Left lung (tissue), 10 donors: ENCODE measurements around the gene MGAT1. TPM values are rescaled to one million over a fixed set of nuclear protein-coding genes. Genes with fewer than 3 reads are reported as not detected.
A peak's percentile ranks its signal among the peaks of the same experiment; 100 is the strongest.

Experiments
- ATAC-seq: fragments of 200-7000 bp; cut with Tn5 transposase; one replicate; pipeline ENCODE4 v1.9.1; 2020; ENCODE audit warnings: moderate library complexity
- DNase-seq, 4 donors: peaks; one replicate each; pipeline ENCODE4 v3.0.0-alpha.2; 2013 to 2020
- H3K27ac ChIP-seq, 2 donors: fragments of 200-600 bp; sonication (generic) in 1 of 2; one replicate each; pipeline versions ENCODE4 v1.5.0 to v1.8.0; 2020 to 2021
- H3K27me3 ChIP-seq, 2 donors: fragments of 200-600 bp; sonication (generic) in 1 of 2; one replicate each; pipeline versions ENCODE4 v1.5.0 to v1.8.0; 2020 to 2021
- H3K36me3 ChIP-seq, 2 donors: fragments of 200-600 bp; sonication (generic) in 1 of 2; one replicate each; pipeline versions ENCODE4 v1.5.0 to v1.8.0; 2020 to 2021
- H3K4me1 ChIP-seq, 2 donors: fragments of 200-600 bp; one replicate each; pipeline ENCODE4 v1.8.0; 2021
- H3K4me3 ChIP-seq, 2 donors: fragments of 200-600 bp; sonication (generic) in 1 of 2; one replicate each; pipeline versions ENCODE4 v1.5.0 to v1.8.0; 2020 to 2021; ENCODE audit warnings: mild to moderate bottlenecking in 1 of 2
- H3K9me3 ChIP-seq, 2 donors: fragments of 200-600 bp; sonication (generic) in 1 of 2; one replicate each; pipeline versions ENCODE4 v1.5.0 to v1.8.0; 2020 to 2021
- intact Hi-C, 2 donors: fragments of 100-400 bp; cut with DNase I; formaldehyde crosslinking; loops; one replicate each; pipeline versions ENCODE4 v1.11.2 to v1.14.2; 2022
- polyA plus RNA-seq, 6 donors: library from polyadenylated mRNA; unstranded; fragments of 120-200 nt; gene quantifications; one replicate each; pipeline ENCODE4 v1.2.1, GENCODE V29; 2013; ENCODE audit not compliant: insufficient read length in 6 of 6
- total RNA-seq, 2 donors: library from RNA; stranded (reverse); fragmentation: NEBNext Ultra II Directional; extraction: Animal tissue kit (Norgen Biotek cat#: 25700); gene quantifications; one replicate each; pipeline ENCODE4 v1.2.1, GENCODE V29; 2021
- TF ChIP-seq, protein P1 (sequence below), 2 donors: fragments of 200-600 bp; sonication (generic) in 1 of 2; IDR thresholded peaks; one replicate each; pipeline versions ENCODE4 v1.5.0 to v1.8.0; 2021; ENCODE audit warnings: antibody characterized with exemption in 2 of 2
- donor health status: DM: no; HTN: yes; CAD: no.
- donor health status: DM: no; HTN: no; CAD: no.

MGAT1 gene
- total and polyA plus RNA-seq, 8 donors: 70.6 to 263 (median 86.0) TPM

DNA sequence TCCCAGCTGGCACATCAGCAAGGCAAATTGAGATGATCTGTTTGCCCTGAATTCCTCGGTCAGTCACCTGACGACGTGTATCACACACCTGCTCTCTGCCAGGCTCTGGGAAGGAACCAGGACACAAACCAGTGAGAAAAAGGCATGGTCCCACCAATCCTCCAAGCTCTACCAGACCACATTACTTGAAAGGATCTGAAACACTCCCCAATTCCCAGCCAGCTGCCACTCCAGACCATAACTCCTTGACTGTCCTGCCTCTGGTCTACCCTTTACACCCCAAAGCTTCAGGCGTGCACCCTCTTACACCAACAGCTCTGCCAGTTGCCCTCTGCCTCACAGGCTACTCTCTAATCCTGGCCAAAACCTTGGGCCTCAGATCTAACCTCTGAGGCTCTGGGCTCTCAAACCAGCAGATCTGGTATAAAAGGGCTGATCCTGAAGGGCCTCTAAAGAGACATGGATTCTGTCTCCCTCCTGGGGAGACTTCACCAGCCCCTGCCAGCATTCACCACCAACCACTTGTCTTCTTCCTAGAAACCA is 6.8 kb downstream of the MGAT1 start:
- intact Hi-C loops: no loop called here
- Histone ChIP-seq H3K4me3 (no peak overlapping the region), H3K9me3 (no peaks in the 10 kb centered on the region), H3K36me3 (peaks cover 0 to 94% of the 10 kb centered on the region in 2 donors), H3K27me3 (no peaks in the 10 kb centered on the region), H3K27ac (peak overlapping the region in 1 of 2 donors; percentile 8), H3K4me1 (peaks cover 28 to 73% of the 10 kb centered on the region in 2 donors)
- DNase-seq (no peak), ATAC-seq (no peak)
- TF ChIP-seq, protein P1, sequence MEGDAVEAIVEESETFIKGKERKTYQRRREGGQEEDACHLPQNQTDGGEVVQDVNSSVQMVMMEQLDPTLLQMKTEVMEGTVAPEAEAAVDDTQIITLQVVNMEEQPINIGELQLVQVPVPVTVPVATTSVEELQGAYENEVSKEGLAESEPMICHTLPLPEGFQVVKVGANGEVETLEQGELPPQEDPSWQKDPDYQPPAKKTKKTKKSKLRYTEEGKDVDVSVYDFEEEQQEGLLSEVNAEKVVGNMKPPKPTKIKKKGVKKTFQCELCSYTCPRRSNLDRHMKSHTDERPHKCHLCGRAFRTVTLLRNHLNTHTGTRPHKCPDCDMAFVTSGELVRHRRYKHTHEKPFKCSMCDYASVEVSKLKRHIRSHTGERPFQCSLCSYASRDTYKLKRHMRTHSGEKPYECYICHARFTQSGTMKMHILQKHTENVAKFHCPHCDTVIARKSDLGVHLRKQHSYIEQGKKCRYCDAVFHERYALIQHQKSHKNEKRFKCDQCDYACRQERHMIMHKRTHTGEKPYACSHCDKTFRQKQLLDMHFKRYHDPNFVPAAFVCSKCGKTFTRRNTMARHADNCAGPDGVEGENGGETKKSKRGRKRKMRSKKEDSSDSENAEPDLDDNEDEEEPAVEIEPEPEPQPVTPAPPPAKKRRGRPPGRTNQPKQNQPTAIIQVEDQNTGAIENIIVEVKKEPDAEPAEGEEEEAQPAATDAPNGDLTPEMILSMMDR (IDR thresholded peaks at IDR 0.05): no peak

DNA sequence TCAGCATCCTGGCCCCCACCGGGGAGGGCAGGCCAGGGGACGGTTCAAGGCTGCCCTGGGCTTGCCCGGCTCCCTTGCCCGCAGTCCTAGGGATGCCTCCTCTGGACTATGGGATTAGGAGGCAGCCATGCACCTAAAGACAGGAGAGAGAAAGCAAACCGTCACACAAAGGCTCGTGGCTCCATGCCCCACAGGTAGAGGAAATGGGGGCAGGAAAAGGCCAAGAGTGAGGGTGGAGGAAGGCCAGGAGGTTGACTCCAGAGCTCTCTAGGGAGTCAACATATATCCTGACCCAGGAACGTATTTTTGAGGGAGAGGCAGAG is 9.7 kb downstream of the MGAT1 start:
- DNase-seq (no peak), ATAC-seq (no peak)
- intact Hi-C loops: no loop called here
- Histone ChIP-seq H3K4me3 (no peak overlapping the region), H3K27ac (no peak overlapping the region), H3K9me3 (no peaks in the 10 kb centered on the region), H3K36me3 (peaks cover 0 to 96% of the 10 kb centered on the region in 2 donors), H3K4me1 (peaks cover 7 to 55% of the 10 kb centered on the region in 2 donors), H3K27me3 (no peaks in the 10 kb centered on the region)
- TF ChIP-seq, protein P1 (IDR thresholded peaks at IDR 0.05): no peak

DNA sequence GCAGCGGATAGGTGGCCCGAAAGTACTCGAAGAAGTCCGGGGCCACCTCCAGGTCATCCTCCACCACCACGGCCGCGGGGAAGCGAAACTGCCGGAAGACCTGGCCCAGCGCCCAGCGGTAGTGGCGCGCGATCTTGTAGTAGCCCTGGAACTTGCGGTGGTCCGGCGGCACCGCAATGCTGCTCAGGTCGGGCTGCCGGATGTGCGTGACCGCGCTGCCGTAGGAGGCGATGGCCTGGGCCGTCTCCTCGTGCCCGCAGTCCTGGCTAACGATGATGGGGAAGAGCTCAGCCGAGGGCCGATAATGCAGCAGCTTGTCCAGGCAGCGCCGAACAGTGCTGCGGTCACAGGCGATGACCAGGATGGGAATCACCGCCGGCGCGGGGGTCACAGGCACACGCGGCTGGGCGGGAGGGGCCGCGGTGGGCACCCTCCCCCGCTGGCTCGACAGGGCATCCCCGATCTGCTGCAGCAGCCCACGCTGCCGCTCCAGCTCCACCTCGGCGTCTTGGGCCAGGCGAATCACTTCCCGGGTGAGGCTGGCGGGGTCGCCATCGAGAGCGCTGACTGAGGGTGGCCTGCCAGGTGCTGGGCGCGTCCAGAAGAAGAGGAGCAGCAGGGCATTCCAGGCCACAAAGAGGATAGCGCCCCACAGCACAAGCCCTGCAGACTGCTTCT is 10.2 kb downstream of the MGAT1 start:
- no peaks in the 10 kb centered on the region for H3K27me3 ChIP-seq
- DNase-seq: peak in 1 of 4 donors; percentile 73
- ATAC-seq: no peak
- intact Hi-C loops: no loop called here
- no peak overlapping the region for H3K27ac ChIP-seq
- H3K4me3 ChIP-seq: no peak overlapping the region
- H3K4me1 ChIP-seq: peaks cover 2 to 55% of the 10 kb centered on the region in 2 donors
- TF ChIP-seq, protein P1 (IDR thresholded peaks at IDR 0.05): no peak
- peaks cover 0 to 96% of the 10 kb centered on the region in 2 donors for H3K36me3 ChIP-seq
- H3K9me3 ChIP-seq: no peaks in the 10 kb centered on the region

DNA sequence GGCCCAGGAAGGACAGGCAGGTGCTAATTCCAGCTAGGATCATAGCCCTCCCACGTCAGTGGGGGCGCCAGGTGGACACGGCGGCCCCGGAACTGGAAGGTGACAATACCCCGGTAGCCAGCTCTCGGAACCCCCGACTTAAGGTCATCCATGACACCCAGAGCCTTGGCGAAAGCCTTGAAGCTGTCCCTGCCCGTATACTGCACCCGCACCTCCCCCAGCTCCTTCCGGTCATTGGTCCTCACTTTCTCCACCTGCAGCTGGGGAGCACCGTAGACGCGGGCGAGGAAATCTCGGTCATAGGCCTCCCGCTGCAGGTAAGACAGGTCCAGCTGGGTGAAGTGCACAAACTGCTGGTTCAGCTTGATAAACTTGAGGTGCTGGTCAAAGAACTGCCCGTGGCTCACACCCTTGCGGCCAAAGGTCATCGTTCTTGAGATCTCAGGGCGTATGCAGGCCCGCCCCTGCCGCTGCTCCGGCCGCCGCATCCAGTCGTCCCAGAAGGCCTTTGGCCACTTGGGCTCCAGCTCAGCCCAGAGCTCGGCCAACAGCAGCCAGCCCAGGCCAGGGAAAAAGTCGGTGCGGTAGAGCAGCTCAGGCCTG is 10.9 kb downstream of the MGAT1 start:
- Histone ChIP-seq H3K27me3 (no peaks in the 10 kb centered on the region), H3K4me1 (peaks cover 3 to 55% of the 10 kb centered on the region in 2 donors), H3K9me3 (no peaks in the 10 kb centered on the region), H3K27ac (no peak overlapping the region), H3K36me3 (peaks cover 0 to 94% of the 10 kb centered on the region in 2 donors), H3K4me3 (no peak overlapping the region)
- no peak for ATAC-seq
- DNase-seq: no peak
- intact Hi-C loops: no loop called here
- TF ChIP-seq, protein P1 (IDR thresholded peaks at IDR 0.05): no peak

DNA sequence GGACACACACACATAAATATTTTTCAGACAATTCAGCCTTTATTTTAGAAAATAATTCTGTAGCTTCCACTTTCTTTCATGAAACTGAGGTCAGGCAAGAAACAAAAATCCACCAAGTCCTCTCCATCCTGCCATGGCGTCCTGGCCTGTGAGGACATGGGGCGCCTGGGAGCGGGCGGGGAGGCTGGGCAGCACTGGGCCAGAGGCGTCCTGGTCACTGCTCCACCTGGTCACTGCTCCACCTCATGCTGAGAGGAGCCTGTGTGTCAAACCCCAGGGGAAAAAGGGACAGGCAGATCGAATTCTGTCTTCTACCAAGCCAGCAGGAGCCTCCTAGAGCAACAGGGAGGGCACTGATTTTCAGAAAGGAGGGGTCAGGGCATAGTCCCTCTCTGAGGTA is 12.1 kb downstream of the MGAT1 start:
- TF ChIP-seq, protein P1 (IDR thresholded peaks at IDR 0.05): no peak
- Histone ChIP-seq H3K4me1 (peaks cover 13 to 55% of the 10 kb centered on the region in 2 donors), H3K4me3 (no peak overlapping the region), H3K9me3 (no peaks in the 10 kb centered on the region), H3K27me3 (no peaks in the 10 kb centered on the region), H3K36me3 (peaks cover 0 to 82% of the 10 kb centered on the region in 2 donors), H3K27ac (no peak overlapping the region)
- ATAC-seq (no peak), DNase-seq (no peak)
- intact Hi-C loops: no loop called here
